Fibroblast of lung (primary cell): ENCODE measurements around the gene FIBP.

Experiments used
- CTCF ChIP-seq, 2 donors: IDR thresholded peaks in 1 of 2; conservative IDR thresholded peaks in 1 of 2; 1 replicate in 1 of 2; 2 replicates in 1 of 2; pipeline ENCODE4 v1.5.1; 2011 to 2012; ENCODE audit warnings: low read length in 2 of 2, control low read depth in 1 of 2, inconsistent platforms in 1 of 2, low read depth in 1 of 2, mild to moderate bottlenecking in 1 of 2
- EZH2 ChIP-seq: IDR thresholded peaks from 2 replicates; pipeline ENCODE4 v1.5.1; 2012; ENCODE audit warnings: low read length, control low read depth, mild to moderate bottlenecking; ENCODE audit errors: missing control alignments

DNA sequence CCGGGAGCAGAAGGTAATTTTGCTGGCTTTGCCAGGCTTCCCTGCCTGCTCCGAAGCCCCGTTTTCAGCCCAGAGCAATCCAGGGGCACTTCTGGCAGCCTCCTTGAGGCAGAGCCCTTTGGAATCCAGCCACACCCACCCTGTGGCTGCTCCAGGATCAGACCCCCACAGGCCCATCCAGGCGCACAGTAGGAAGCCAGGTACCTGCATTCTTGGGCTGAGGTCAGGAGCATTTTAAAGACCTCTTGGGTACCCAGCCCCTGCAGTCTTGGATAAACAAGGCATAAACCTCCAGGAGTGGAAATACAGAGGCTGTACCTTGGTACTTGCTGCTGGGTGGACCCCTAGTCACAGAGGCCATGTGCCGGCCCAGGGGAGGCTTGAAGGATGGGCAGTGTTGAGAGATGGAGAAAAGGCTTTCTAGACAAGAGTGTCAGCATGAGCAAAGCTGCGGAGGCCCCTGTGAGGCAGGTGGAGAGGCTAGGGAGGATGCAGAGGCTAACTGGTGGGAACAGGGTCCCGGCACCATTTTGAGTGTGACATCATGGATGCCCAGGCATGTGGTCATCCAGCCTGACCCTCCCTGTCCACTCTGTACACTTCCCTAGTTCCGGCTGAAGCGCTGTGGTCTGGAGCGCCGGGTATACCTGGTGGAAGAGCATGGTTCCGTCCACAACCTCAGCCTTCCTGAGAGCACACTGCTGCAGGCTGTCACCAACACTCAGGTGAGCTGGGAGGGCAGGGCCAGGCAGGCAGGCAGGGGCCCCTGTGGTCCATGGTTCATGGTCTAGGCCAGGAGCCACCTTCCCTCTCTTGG lies 24.2 kb downstream of the FIBP start:
- TF ChIP-seq CTCF (conservative IDR thresholded peaks at IDR 0.05 in 1 of 2, IDR thresholded peaks at IDR 0.05 in 1 of 2; ENCODE audit: low read depth in 1 of 2, low read length in 2 of 2) (no peak), EZH2 (no peak)
